Activated CD8-positive, alpha-beta memory T cell treated with anti-CD3 and anti-CD28 coated beads, Interleukin-2, amount 10 ng/mL, durations not matched to agents 7 days and 5 days (primary cell): ENCODE measurements around the gene CASP8AP2. TPM values are rescaled to one million over a fixed set of nuclear protein-coding genes. Genes with fewer than 3 reads are reported as not detected.
"Not testable (repeated sequence)": the region's sequence is repeated elsewhere in the genome, so short reads cannot be mapped to it uniquely, and the experiment has no call there.

ENCODE experiments used
- ATAC-seq: fragments of 150-1000 bp; cut with Tn5 transposase; one replicate; pipeline ENCODE4 v1.10.0; 2021; ENCODE audit warnings: moderate library complexity
- CTCF ChIA-PET: fragments of 350-600 bp; sonication (Branson Sonifier 250); formaldehyde crosslinking; loops from one replicate; lab custom pipeline; 2021; ENCODE audit warnings: antibody characterized with exemption; lab: Charles Lee
- DNase-seq: peaks from one replicate; pipeline ENCODE4 v3.0.0-alpha.2; 2020
- H3K27ac Mint-ChIP-seq: one replicate; pipeline ENCODE4 v1.8.0; 2021; ENCODE audit warnings: mild to moderate bottlenecking, mixed read lengths
- H3K27me3 Mint-ChIP-seq: one replicate; pipeline ENCODE4 v1.8.0; 2021; ENCODE audit warnings: mixed read lengths
- H3K36me3 Mint-ChIP-seq: one replicate; pipeline ENCODE4 v1.8.0; 2021; ENCODE audit warnings: mild to moderate bottlenecking, mixed read lengths
- H3K4me1 Mint-ChIP-seq: one replicate; pipeline ENCODE4 v1.8.0; 2021; ENCODE audit warnings: mixed read lengths
- H3K4me3 Mint-ChIP-seq: one replicate; pipeline ENCODE4 v1.8.0; 2021; ENCODE audit warnings: mild to moderate bottlenecking, moderate library complexity, mixed read lengths
- H3K9me3 Mint-ChIP-seq: one replicate; pipeline ENCODE4 v1.8.0; 2022; ENCODE audit warnings: low read depth, mixed read lengths
- total RNA-seq, 2 experiments: library from RNA; stranded (reverse); gene quantifications; one replicate each; pipeline ENCODE4 v1.2.3, GENCODE V29; 2021

CASP8AP2 gene
- total RNA-seq, 2 experiments from 2014 or later: 34.7 to 40.8 TPM

DNA sequence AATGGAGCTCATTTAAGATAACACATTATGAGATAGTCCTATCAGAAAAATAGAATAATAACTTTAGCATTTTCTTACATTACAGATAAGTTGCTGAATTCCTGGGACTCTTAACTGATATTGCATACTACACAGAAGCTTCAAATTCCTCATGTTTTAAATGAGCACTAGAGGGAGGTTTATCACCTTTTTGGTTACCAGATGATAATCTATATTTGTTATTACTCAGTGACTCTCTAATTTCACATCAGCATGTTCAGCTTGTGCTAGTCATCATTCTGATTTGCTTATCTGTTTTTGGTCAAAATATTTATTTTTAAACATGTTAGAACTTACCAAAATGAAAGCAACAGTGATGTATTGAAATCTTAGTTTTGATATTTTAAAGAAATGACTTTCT lies 44.0 kb downstream of the CASP8AP2 start:
- no peak overlapping the region for H3K4me3 Mint-ChIP-seq
- no peaks in the 10 kb centered on the region for H3K9me3 Mint-ChIP-seq
- peaks cover 33% of the 10 kb centered on the region for H3K36me3 Mint-ChIP-seq
- DNase-seq: no peak
- peaks cover 5% of the 10 kb centered on the region for H3K4me1 Mint-ChIP-seq
- H3K27ac Mint-ChIP-seq: no peak overlapping the region
- H3K27me3 Mint-ChIP-seq: no peaks in the 10 kb centered on the region
- ATAC-seq: peak; percentile 33
- CTCF ChIA-PET: interaction anchor here (0.9 kb wide), 1 partner anchor 13 kb away, joined by 4 read pairs; no protein-coding TSS in a partner anchor

GRCh38 chr6:89874438-89874837 lies 44.8 kb downstream of the CASP8AP2 start:
- ATAC-seq (no peak), DNase-seq (no peak)
- Mint-ChIP-seq H3K27ac (no peak overlapping the region), H3K4me1 (peaks cover 5% of the 10 kb centered on the region), H3K4me3 (no peak overlapping the region), H3K36me3 (peaks cover 30% of the 10 kb centered on the region), H3K27me3 (no peaks in the 10 kb centered on the region), H3K9me3 (no peaks in the 10 kb centered on the region)
- CTCF ChIA-PET: no interaction called here

DNA sequence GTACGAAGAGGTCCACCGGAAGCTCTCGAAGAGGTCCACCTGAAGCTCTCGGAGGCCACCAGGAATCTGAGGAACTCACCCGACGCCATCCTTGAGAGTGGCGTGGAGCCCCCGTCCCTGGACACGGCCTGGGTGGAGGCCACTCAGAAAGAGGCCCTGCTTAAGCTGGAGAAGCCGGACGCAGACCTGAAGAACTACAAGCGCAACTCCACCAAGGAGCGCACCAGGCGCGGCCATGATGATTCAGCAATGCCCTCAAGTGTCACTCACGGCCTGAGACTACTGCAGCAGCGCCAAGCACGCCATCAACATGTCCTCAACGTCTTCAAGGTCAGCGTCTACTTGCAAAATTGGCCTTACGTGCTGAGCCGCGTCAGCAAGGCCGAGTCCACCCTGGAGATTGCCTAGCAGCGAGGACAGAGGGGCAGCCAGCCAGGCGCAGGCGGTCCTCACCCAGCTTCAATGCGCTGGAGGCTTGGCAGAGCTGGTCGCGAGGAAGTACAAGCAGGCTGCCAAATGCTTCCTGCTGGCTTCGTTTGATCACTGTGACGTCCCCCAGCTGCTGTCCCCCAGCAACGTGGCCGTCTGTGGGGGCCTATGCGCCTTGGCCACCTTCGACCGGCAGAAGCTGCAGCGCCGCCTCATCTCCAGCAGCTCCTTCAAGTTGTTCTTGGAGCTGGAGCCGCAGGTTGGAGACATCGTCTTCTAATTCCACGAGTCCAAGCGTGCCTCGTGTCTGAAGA lies 56.9 kb downstream of the CASP8AP2 start:
- Mint-ChIP-seq H3K9me3 (no peaks in the 10 kb centered on the region), H3K36me3 (no peaks in the 10 kb centered on the region), H3K27ac (no peak overlapping the region), H3K4me1 (peaks cover 17% of the 10 kb centered on the region), H3K27me3 (peaks cover 13% of the 10 kb centered on the region), H3K4me3 (no peak overlapping the region)
- CTCF ChIA-PET: interaction anchor here (1.3 kb wide), 1 partner anchor 13 kb away, joined by 4 read pairs; no protein-coding TSS in a partner anchor
- DNase-seq (no peak), ATAC-seq (no peak)

DNA sequence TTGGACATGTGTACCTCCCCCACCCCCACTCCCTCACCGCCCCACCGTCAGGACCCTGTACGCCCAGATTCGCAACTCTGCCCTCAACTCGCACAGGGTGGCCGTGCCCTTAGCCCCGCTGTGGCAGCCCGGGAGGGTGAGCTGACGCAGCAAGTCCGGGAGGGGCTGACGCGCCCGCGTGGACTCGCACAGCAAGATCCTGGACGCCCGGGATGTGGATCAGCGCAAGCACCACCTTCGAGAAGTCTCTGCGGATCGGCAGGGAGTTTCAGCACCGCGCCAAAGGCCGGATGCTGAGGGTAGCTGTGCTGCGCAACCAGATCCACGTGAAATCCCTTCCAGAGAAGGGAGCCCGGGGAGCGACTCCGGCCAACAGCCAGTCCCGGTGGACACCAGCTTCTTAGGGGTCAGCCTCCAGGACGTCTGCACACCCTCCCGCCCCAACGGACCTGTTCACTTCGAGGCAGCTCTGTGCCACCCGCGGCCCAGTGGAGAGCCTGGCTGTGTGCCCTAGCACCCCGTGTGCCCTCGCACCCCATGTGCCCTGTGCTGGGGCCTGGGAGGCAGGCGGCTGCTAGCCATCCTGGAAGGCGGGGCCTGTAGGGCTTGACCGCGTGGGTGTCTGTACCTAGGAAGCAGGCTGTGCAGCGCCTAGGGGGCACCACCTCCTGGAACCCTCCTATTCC lies 57.9 kb downstream of the CASP8AP2 start:
- H3K9me3 Mint-ChIP-seq: no peaks in the 10 kb centered on the region
- no peak overlapping the region for H3K27ac Mint-ChIP-seq
- CTCF ChIA-PET: interaction anchor here (0.7 to 1.3 kb wide), 2 partner anchors 14 to 679 kb away, joined by 3 to 4 read pairs; no protein-coding TSS in a partner anchor
- no peaks in the 10 kb centered on the region for H3K36me3 Mint-ChIP-seq
- no peak overlapping the region for H3K4me3 Mint-ChIP-seq
- ATAC-seq: peak; percentile 47
- peaks cover 19% of the 10 kb centered on the region for H3K4me1 Mint-ChIP-seq
- no peak for DNase-seq
- peaks cover 17% of the 10 kb centered on the region for H3K27me3 Mint-ChIP-seq

DNA sequence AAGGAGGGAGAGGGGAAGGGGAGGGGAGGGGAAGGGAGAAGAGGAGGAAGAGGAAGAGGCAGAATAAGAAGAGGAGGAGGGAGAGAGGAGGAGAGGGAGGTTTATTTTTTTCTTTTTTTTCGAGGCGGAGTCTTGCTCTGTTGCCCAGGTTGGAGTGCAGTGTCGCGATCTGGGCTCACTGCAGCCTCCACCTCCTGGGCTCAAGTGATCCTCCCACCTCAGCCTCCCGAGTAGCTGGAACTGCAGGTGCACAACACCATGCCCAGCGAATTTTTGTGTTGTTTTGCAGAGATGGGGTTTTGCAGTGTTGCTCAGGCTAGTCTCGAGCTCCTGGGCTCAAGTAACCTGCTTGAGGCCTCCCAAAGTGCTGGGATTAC lies 58.4 kb downstream of the CASP8AP2 start:
- ATAC-seq: no peak
- Mint-ChIP-seq H3K9me3 (no peaks in the 10 kb centered on the region), H3K27ac (no peak overlapping the region), H3K36me3 (no peaks in the 10 kb centered on the region), H3K4me3 (no peak overlapping the region), H3K4me1 (peaks cover 19% of the 10 kb centered on the region), H3K27me3 (peaks cover 19% of the 10 kb centered on the region)
- CTCF ChIA-PET: interaction anchor here (0.7 kb wide), 2 partner anchors 679 to 762 kb away, joined by 3 read pairs; no protein-coding TSS in a partner anchor
- DNase-seq: no peak

DNA sequence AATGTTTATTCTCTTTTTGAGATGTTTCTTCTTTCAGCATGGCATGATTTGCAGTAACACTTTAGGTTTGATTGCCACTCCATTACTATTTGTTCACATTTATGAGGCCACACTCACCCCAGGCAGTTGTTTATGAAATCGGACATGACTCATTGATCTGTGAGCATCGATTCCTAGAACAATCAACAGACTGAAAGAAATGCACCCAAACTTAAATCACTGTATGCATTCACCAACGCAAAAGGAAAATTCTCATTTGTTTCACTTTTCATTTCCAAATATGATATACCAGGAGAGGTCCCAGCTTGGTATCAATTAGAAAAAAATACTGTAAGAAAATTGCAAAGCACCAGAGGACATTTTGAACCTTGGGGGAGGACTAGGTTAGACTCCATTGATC lies 59.2 kb downstream of the CASP8AP2 start:
- ATAC-seq: peak; percentile 74
- H3K4me3 Mint-ChIP-seq: peak overlapping the region; percentile 42

DNA sequence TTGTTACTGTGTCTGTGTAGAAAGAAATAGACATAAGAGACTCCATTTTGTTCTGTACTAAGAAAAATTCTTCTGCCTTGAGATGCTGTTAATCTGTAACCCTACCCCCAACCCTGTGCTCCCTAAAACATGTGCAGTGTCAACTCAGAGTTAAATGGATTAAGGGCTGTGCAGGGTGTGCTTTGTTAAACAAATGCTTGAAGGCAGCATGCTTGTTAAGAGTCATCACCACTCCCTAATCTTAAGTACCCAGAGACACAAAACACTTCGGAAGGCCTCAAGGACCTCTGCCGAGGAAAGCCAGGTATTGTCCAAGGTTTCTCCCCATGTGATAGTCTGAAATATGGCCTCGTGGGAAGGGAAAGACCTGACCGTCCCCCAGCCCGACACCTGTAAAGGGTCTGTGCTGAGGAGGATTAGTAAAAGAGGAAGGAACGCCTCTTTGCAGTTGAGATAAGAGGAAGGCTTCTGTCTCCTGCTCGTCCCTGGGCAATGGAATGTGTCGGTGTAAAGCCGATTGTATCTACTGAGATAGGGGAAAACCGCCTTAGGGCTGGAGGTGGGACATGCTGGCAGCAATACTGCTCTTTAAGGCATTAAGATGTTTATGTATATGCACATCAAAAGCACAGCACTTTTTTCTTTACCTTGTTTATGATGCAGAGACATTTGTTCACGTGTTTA lies 61.3 kb downstream of the CASP8AP2 start:
- H3K9me3 Mint-ChIP-seq, H3K36me3 Mint-ChIP-seq, H3K27ac Mint-ChIP-seq, ATAC-seq, CTCF ChIA-PET, DNase-seq: not testable (repeated sequence)
- peaks cover 41% of the 10 kb centered on the region for H3K27me3 Mint-ChIP-seq
- peak overlapping the region; percentile 9 for H3K4me3 Mint-ChIP-seq
- peaks cover 19% of the 10 kb centered on the region for H3K4me1 Mint-ChIP-seq

More for the DNA sequence above, 59.2 kb downstream of the CASP8AP2 start:
- Mint-ChIP-seq H3K9me3 (no peaks in the 10 kb centered on the region), H3K36me3 (no peaks in the 10 kb centered on the region), H3K4me1 (peaks cover 19% of the 10 kb centered on the region), H3K27me3 (peaks cover 26% of the 10 kb centered on the region), H3K27ac (peak overlapping the region; percentile 58)
- no peak for DNase-seq
- CTCF ChIA-PET: interaction anchor here (0.7 kb wide), 1 partner anchor 761 kb away, joined by 3 read pairs; no protein-coding TSS in a partner anchor

GRCh38 chr6:89892577-89892976 lies 62.9 kb downstream of the CASP8AP2 start:
- H3K27ac Mint-ChIP-seq, DNase-seq, H3K36me3 Mint-ChIP-seq, H3K4me3 Mint-ChIP-seq, H3K9me3 Mint-ChIP-seq, CTCF ChIA-PET, ATAC-seq: not testable (repeated sequence)
- Mint-ChIP-seq H3K4me1 (peaks cover 19% of the 10 kb centered on the region), H3K27me3 (peaks cover 50% of the 10 kb centered on the region)

GRCh38 chr6:89894169-89894568 lies 64.5 kb downstream of the CASP8AP2 start, which contains the start of gene GJA10:
TSS of gene GJA10 (plus strand) at chr6:89894469. CDS start at chr6:89894469, 0 bp downstream.
- DNase-seq (no peak), ATAC-seq (no peak)
- Mint-ChIP-seq H3K27ac (no peak within 1 kb of the TSS), H3K9me3 (no peaks in the 10 kb centered on the region), H3K4me1 (peaks cover 11% of the 10 kb centered on the region), H3K4me3 (no peak within 1 kb of the TSS), H3K27me3 (peaks cover 51% of the 10 kb centered on the region), H3K36me3 (no peaks in the 10 kb centered on the region)
- CTCF ChIA-PET: no interaction called here

DNA sequence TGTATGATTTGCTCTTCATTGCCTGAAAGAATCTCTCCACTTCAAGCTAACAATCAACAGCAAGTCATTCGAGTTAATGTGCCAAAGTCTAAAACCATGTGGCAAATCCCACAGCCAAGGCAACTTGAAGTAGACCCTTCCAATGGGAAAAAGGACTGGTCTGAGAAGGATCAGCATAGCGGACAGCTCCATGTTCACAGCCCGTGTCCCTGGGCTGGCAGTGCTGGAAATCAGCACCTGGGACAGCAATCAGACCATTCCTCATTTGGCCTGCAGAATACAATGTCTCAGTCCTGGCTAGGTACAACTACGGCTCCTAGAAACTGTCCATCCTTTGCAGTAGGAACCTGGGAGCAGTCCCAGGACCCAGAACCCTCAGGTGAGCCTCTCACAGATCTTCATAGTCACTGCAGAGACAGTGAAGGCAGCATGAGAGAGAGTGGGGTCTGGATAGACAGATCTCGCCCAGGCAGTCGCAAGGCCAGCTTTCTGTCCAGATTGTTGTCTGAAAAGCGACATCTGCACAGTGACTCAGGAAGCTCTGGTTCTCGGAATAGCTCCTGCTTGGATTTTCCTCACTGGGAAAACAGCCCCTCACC lies 65.7 kb downstream of the CASP8AP2 start:
- Mint-ChIP-seq H3K4me1 (peaks cover 7% of the 10 kb centered on the region), H3K27me3 (peaks cover 55% of the 10 kb centered on the region), H3K36me3 (no peaks in the 10 kb centered on the region), H3K9me3 (no peaks in the 10 kb centered on the region), H3K4me3 (no peak overlapping the region), H3K27ac (no peak overlapping the region)
- ATAC-seq: no peak
- CTCF ChIA-PET: no interaction called here
- no peak for DNase-seq

- ATAC-seq, DNase-seq, H3K4me3 Mint-ChIP-seq, H3K36me3 Mint-ChIP-seq, H3K4me1 Mint-ChIP-seq, H3K27ac Mint-ChIP-seq, H3K9me3 Mint-ChIP-seq: not testable (repeated sequence)
- CTCF ChIA-PET: interaction anchor here (0.7 kb wide), 1 partner anchor 112 kb away, joined by 4 read pairs; no protein-coding TSS in a partner anchor
- peaks cover 20% of the 10 kb centered on the region for H3K27me3 Mint-ChIP-seq
These were observed 80.6 kb downstream of the CASP8AP2 start for GRCh38 chr6:89910001-89910901.

- Mint-ChIP-seq H3K27me3 (peaks cover 20% of the 10 kb centered on the region), H3K27ac (no peak overlapping the region), H3K4me1 (peaks cover 8% of the 10 kb centered on the region), H3K36me3 (peaks cover 3% of the 10 kb centered on the region), H3K4me3 (no peak overlapping the region), H3K9me3 (no peaks in the 10 kb centered on the region)
- CTCF ChIA-PET: interaction anchor here (1.1 kb wide), 1 partner anchor 10 kb away, joined by 3 read pairs; no protein-coding TSS in a partner anchor
- ATAC-seq (no peak), DNase-seq (no peak)
These were observed 81.2 kb downstream of the CASP8AP2 start for GRCh38 chr6:89910902-89911240.
